SK-N-SH (cell line): Measurements from ENCODE around the gene AGTRAP.

Source experiments
- EZH2phosphoT487 ChIP-seq: fragments of 200-600 bp; sonication (generic); IDR thresholded peaks from 2 replicates; pipeline ENCODE4 v1.6.1; 2017; ENCODE audit warnings: low read depth, mixed run types, mild to moderate bottlenecking, antibody characterized with exemption, moderate library complexity, borderline replicate concordance
- GATA2 ChIP-seq: sonication (generic); formaldehyde crosslinking; IDR thresholded peaks from 2 replicates; pipeline ENCODE4 v1.5.0; 2020; ENCODE audit warnings: mild to moderate bottlenecking, missing genetic modification reagents
- NFIC ChIP-seq: IDR thresholded peaks from 2 replicates; pipeline ENCODE4 v1.4.0; 2012; ENCODE audit warnings: borderline replicate concordance
- POLR2AphosphoS5 ChIP-seq: IDR thresholded peaks from 2 replicates; pipeline ENCODE4 v1.6.1; 2012; ENCODE audit warnings: low read depth, low read length
- YY1 ChIP-seq: IDR thresholded peaks from 2 replicates; pipeline ENCODE4 v1.4.0; 2012; ENCODE audit warnings: low read depth, mild to moderate bottlenecking
- TF ChIP-seq, protein P1 (sequence below): fragments of 200-600 bp; sonication (generic); IDR thresholded peaks from 2 replicates; pipeline ENCODE4 v1.6.1; 2017; ENCODE audit warnings: antibody characterized with exemption, mild to moderate bottlenecking, moderate library complexity
- TF ChIP-seq, protein P2 (sequence below): IDR thresholded peaks from 2 replicates; pipeline ENCODE4 v1.6.1; 2012; ENCODE audit warnings: mild to moderate bottlenecking, low read depth, low read length, moderate library complexity
- TF ChIP-seq, protein P3 (sequence below): IDR thresholded peaks from 2 replicates; pipeline ENCODE4 v1.4.0; 2012; ENCODE audit warnings: low read depth, borderline replicate concordance

DNA sequence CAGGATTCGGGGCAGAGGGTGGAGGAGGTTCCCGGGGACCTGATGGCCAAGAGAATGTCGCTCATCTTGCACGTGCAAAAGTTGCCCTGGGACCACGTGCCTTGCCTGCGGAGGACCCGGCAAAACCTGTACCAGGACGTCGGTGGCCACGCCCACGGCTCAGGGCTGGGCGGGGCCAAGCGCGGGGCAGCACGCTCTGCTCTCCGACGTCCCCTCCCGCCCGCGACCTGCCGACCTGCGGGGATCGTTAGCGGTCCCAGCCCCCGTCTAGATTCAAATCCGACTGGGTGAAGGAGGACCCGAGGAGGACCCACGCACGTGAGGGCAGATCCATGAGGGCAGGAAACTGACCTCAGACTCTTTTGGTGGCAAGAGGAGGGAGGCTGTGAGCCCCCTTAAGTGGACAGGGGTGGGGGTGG lies 26.1 kb downstream of the AGTRAP start, which contains the start of gene C1orf167:
- TF ChIP-seq, protein P1, sequence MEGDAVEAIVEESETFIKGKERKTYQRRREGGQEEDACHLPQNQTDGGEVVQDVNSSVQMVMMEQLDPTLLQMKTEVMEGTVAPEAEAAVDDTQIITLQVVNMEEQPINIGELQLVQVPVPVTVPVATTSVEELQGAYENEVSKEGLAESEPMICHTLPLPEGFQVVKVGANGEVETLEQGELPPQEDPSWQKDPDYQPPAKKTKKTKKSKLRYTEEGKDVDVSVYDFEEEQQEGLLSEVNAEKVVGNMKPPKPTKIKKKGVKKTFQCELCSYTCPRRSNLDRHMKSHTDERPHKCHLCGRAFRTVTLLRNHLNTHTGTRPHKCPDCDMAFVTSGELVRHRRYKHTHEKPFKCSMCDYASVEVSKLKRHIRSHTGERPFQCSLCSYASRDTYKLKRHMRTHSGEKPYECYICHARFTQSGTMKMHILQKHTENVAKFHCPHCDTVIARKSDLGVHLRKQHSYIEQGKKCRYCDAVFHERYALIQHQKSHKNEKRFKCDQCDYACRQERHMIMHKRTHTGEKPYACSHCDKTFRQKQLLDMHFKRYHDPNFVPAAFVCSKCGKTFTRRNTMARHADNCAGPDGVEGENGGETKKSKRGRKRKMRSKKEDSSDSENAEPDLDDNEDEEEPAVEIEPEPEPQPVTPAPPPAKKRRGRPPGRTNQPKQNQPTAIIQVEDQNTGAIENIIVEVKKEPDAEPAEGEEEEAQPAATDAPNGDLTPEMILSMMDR, result no peak
- no peak for TF ChIP-seq YY1
- TF ChIP-seq, protein P2, sequence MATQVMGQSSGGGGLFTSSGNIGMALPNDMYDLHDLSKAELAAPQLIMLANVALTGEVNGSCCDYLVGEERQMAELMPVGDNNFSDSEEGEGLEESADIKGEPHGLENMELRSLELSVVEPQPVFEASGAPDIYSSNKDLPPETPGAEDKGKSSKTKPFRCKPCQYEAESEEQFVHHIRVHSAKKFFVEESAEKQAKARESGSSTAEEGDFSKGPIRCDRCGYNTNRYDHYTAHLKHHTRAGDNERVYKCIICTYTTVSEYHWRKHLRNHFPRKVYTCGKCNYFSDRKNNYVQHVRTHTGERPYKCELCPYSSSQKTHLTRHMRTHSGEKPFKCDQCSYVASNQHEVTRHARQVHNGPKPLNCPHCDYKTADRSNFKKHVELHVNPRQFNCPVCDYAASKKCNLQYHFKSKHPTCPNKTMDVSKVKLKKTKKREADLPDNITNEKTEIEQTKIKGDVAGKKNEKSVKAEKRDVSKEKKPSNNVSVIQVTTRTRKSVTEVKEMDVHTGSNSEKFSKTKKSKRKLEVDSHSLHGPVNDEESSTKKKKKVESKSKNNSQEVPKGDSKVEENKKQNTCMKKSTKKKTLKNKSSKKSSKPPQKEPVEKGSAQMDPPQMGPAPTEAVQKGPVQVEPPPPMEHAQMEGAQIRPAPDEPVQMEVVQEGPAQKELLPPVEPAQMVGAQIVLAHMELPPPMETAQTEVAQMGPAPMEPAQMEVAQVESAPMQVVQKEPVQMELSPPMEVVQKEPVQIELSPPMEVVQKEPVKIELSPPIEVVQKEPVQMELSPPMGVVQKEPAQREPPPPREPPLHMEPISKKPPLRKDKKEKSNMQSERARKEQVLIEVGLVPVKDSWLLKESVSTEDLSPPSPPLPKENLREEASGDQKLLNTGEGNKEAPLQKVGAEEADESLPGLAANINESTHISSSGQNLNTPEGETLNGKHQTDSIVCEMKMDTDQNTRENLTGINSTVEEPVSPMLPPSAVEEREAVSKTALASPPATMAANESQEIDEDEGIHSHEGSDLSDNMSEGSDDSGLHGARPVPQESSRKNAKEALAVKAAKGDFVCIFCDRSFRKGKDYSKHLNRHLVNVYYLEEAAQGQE, result no peak
- TF ChIP-seq NFIC, result no peak
- TF ChIP-seq, protein P3, sequence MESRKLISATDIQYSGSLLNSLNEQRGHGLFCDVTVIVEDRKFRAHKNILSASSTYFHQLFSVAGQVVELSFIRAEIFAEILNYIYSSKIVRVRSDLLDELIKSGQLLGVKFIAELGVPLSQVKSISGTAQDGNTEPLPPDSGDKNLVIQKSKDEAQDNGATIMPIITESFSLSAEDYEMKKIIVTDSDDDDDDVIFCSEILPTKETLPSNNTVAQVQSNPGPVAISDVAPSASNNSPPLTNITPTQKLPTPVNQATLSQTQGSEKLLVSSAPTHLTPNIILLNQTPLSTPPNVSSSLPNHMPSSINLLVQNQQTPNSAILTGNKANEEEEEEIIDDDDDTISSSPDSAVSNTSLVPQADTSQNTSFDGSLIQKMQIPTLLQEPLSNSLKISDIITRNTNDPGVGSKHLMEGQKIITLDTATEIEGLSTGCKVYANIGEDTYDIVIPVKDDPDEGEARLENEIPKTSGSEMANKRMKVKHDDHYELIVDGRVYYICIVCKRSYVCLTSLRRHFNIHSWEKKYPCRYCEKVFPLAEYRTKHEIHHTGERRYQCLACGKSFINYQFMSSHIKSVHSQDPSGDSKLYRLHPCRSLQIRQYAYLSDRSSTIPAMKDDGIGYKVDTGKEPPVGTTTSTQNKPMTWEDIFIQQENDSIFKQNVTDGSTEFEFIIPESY, result no peak
- TF ChIP-seq EZH2phosphoT487, result no peak
- no peak for TF ChIP-seq POLR2AphosphoS5
- no peak for TF ChIP-seq GATA2 (CRISPR knock-in tag)
